HG02970 (cell line): Measurements from ENCODE around the gene CCDC149.

Experiments
- ATAC-seq: cut with Tn5 transposase; IDR thresholded peaks from one replicate; pipeline ENCODE4 v1.9.1; 2021; ENCODE audit warnings: mild to moderate bottlenecking, moderate library complexity, moderate number of reproducible peaks; ENCODE audit not compliant: unreplicated experiment, low FRiP score

The CCDC149 gene

DNA sequence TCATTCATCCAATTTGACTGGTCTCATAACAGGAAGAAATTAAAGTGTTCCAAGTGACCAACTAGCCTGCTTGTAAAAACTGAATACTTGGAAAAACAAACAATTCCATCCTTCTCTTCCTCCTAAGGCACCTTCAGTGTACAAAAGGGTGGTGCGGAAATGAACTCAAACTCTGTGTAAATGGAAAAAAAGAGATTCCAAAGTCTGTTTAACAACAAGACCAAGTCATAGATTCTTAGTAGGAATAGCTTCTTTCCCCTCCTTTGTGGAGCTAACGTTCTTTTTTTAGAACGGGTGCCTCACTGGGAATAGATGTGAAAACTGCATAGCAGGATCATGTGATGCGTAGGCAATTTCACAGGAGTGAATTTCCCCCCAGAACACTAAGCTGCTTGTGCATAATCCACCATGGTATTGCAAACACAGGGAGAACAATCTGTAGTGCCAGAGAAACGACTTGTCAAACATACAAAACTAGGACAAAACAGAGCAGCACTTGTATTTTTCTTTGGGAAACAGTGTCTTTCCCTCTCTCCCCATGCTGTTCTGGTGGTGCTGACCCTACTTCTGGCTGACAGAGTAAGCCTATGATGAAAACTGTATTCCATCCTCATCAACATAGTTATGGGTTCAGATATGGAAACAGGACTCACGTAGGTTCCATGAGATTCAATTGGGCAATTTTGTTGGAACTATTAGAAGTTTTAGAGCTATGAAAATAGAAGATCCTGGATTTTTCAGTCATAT lies 130.7 kb downstream of the CCDC149 start:
- no peak for ATAC-seq

DNA sequence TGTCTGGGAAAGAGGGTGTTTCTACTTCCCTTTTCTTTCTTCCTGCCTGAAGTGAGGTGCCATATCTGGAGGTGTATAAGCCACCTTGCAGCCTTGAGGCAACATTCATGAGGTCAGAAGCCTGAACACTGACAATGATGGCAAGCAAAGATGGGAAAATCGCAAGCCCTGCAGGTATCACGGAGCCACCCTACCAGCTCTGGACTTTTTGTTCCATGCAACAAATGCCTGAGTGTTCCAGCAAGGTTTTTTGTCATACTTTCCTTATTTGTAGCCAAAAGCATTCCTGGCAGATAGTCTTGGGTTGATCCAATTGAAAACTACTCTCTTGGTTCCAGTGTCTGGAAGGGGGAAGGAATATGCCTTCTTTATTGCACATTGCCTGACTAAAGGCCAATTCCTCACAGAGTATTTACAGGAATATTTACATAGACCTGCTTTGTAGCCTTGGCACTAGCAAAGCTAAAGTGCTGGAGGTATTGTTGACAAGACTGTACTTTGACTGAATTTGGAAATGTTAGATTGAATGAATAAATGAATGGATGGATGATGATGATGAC lies 131.8 kb downstream of the CCDC149 start:
- no peak for ATAC-seq

DNA sequence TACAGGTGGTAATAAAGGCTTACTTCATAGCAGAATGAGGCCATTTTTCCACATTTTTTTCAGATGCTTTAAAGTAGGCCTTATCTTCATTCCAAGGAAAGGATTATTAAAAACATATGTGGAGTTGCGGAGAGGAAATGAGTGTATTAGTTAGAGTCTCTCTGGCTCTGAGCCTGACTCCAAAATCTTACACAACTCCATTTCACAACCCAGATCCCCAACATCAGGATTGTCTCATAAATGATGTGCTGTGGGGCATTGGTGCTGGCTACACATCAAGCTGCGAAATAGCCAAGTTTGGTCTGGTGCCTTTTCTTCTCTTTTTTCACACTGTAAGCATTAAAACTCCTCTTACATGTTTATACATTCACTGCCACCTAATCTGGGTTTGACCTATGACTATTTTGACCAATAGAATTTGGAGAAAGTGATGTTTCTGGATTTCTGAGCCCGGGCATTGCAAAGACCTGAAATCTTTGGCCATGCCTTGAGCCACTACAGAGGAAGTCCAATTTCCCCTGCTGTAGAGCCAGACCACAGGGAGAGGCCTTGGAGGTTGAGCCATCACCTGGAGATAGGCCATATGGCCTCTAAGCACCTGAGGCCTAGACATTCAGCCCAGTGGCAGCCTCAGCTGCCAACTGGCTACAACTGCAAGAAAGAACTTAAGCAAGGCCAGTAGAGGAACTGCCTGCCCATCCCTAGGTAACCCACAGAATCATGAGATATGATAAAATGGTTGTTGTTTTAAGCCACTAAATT lies 134.2 kb downstream of the CCDC149 start:
- no peak for ATAC-seq

DNA sequence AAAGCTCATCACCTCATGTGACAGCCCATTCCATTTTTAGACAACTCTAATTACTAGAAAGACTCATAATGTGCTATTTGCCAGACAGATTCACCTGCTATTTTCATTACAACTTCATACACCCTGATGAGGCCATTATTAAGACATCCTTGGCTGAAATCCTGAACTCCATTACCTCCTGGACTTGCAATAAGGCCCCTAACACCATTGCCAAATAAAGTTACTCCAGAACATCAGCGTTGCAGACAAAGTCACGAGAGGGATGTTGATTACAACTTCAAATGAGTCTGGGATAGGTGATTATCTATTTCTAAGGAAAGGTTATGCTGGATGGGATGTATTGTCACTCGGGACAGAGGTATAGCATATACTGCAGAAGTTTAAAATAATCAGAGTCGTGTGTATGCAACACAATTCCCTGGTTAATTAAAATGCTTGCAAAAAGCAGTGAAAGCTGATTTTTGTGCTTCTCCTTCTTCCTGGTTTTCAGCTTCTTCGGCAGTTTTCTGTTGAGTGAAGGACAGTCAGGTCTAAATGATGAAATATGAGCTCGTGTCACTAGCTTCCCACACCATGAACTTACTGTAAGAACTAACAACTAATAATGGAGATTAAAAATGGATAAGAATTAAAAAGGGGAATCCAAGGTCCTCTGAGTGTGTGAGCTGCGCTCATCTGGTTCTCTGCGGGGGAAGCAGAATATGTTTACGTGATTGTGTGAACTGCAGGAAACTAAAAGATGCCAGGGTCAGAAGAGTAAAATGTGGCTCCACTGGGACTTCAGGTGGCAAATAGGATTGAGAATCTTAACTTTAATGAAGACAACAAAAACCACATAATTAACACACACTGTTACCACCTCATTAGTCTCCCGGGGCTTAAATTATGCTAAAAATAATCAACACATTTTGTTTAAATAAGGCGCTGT lies 135.0 kb downstream of the CCDC149 start:
- no peak for ATAC-seq

DNA sequence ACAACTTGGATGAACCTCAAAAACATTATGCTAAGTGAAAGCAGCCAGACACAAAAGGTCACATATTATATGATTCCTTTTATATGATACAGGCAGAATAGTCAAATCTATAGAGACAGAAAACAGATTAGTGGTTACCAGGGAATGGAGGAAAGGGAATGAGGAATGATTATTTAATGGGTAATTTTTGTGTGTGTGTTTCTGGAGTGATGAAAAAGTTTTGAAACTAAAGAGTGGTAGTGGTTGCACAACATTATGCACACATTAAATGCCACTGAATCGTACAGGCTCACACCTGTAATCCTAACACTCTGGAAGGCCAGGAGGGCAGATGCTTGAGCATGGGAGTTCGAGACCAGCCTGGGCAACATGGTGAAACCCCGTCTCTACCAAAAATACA lies 137.1 kb downstream of the CCDC149 start:
- ATAC-seq: no peak

DNA sequence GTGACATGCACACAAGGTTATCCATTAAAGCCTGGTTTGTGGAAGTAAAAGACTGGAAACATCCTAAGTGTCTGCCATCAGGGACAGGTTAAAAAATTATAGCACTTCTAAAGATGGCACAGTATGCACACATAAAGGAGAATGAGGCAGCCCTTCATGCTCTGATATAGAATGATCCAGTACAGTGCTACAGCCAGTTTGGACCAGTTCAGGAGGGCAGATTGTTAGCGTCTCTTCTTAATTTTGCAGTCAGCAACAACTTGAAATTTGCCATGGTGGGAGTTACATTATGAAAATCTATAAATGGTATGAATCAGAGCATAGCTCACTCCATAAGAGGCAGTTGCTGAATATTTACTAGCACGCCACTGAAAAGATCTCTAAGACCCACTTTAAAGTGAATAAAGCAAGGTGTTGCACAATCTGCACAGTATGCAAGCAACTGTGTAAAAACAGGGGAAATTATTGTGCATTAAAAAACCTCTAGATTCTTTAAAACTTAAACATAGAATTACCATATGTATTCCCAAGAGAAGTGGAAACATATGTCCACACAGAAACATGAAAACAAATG lies 137.7 kb downstream of the CCDC149 start:
- no peak for ATAC-seq

DNA sequence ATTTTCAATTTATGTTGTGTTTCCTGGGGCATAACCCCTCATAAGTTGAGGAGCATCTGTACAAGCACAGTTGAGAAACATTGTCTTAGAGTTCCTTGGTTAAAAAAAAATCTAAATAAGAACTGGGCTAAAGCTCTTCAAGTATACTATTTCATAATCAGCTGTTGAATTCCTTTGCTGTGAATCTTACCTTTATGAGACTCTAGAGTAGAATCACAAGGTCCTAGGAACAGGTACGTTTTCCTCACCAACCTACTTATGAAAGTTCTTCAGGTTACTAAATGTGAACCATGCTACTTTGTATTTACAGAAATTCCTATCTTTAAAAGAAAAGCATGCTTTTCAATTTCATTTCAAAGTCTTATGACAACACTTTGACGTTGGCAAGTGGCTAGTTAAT lies 138.4 kb downstream of the CCDC149 start:
- ATAC-seq: no peak

DNA sequence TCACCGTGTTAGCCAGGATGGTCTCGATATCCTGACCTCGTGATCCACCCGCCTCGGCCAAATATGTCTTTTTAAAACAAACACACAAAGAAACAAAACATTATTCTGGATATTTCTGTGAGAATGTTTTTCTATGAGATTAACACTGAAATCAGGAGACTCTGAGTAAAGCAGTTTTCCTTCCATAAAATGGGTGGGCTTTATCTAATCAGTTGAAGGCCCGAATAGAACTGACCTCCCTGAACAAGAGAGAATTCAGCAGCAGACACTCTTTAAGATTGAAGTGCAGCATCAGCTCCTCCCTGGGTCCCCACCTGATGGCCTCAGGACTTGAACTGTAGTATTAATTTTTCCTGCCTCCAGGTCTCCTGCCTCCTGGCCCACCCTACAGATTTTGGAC lies 139.9 kb downstream of the CCDC149 start:
- ATAC-seq: no peak

DNA sequence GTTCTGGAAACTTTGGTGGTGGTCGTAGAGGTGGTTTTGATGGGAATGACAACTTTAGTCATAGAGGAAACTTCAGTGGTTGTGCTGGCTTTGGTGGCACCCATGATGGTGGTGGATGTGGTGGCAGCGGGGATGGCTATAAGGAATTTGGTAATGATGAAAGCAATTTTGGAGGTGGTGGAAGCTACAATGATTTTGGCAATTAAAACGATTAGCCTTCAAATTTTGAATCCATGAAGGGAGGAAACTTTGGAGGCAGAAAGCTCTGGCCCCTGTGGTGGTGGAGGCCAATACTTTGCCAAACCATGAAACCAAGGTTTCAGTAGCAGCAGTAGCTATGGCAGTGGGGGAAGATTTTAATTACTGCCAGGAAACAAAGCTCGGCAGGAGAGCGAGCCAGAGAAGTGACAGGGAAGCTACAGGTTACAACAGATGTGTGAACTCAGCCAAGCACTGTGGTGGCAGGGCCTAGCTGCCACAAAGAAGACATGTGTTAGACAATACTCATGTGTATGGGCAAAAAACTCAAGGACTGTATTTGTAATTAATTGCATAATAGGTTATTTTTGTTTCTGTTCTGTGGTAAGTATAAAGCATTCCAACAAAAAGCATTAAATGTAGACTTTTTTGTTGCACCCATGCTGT lies 140.7 kb downstream of the CCDC149 start:
- ATAC-seq: no peak

DNA sequence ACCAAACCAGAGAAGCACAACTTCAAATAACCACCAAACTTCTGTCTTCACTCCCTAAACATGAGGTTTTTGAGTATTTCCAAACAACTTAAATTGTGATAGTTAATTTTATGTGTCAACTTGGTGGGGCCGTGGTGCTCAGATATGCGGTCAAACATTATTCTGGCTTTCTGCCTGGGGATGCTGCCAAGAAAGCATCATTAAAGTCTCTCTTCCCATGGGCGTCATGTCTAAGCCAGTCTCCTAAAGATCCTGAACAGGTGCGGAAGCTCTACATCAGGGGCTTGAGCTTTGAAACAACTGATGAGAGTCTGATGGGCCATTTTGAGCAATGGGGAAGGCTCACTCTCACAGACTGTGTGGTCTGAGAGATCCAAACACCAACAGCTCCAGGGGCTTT lies 141.6 kb downstream of the CCDC149 start:
- ATAC-seq: no peak

DNA sequence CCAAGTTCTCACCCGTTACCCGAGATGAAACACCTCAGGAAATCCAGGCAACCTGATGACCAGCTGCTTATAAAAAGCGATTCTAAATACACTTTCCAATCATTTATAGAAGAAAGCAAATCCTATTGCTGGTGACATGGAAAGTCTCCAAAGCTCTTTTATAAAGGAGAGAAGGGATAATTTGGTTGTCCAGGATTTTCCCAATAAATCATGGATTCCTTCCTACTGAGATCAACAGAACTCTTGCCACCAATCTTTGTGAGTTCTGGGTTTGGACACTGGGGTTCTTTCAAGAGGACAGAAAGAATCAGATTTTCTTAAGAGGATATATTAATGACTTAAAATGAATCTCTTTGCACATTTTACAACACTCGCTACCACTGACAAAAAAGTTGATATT lies 142.2 kb downstream of the CCDC149 start:
- no peak for ATAC-seq

DNA sequence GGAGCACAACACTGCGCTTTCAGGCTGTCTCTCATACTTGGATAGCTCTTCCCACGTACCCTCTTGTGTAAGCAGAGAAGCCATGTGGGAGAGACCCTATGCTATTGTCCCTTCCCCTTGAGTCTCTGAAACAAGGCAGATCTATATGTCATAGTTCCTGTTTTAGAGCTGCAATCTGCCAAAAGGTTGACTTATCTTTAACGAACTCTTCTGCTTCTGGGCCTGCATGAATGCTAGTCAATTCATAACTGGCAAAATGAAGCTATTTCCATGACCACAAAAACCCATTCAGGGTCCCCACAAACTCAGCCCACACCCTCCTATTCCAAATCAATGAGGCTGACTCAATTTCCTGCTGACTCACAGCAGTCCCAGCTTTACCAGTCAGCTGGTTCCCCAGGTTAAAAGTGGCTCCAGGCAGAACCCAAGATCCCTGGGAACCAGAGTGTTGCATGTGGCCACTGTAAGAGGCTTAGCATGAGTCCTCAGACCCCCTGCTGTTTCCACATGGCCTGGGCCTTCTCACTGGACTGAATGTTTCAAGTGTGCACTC lies 142.7 kb downstream of the CCDC149 start:
- ATAC-seq: no peak

DNA sequence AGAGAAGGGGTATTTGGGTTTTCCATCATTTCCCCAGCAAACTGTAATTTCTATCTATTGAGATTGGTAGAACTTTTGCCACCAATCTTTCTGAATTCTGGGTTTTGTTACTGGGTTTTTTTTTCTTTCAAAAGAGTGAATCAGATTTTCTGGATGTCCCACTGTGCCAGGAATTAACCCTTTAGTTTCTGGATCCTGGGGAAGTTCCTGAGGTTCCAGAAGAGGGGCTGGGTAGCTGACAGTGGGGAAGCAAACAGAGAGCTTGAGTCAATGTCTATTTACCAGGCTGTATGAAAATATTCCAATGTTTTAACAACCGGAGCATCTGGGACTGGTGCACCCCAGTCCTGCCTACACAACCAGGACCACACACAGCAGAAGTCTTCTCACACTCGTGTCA lies 143.3 kb downstream of the CCDC149 start:
- ATAC-seq: no peak

DNA sequence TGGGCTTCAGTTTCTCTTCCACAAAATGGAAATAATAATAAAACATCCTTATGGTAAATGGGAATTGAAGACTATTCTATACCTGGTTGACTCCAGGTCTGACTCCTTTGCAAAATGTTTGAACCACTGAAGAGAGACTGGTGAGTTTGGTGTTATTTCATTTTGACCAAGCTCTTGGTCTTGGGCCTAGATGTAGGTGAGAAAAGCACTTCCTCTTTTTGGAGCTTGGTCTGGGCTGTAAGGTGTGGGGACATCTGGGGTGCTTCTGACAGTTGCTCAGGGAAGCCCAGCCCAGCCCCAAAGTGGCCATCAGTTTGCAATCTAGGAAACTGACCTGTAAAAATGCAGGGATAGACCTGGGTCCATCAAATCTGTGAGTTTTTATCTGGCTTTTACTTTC lies 144.2 kb downstream of the CCDC149 start:
- no peak for ATAC-seq

DNA sequence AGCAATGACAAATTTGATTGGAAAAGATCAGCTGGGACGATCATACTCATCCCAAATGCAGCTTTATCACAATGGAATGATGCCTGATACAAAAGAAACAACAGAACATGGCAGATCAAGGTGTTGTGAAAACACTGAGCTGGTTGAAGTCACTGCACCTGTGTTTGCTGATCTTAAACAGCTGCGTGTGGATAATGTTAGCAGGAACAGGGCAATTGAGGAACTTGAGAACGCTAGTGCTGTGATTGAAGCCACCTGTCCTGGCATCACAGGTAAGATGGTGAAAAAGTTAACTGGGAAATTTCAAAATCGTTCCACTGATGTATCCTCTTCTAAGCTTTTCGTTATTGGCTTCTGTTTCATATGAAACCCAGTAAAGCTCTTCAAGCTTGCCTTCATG lies 144.8 kb downstream of the CCDC149 start:
- ATAC-seq: no peak

DNA sequence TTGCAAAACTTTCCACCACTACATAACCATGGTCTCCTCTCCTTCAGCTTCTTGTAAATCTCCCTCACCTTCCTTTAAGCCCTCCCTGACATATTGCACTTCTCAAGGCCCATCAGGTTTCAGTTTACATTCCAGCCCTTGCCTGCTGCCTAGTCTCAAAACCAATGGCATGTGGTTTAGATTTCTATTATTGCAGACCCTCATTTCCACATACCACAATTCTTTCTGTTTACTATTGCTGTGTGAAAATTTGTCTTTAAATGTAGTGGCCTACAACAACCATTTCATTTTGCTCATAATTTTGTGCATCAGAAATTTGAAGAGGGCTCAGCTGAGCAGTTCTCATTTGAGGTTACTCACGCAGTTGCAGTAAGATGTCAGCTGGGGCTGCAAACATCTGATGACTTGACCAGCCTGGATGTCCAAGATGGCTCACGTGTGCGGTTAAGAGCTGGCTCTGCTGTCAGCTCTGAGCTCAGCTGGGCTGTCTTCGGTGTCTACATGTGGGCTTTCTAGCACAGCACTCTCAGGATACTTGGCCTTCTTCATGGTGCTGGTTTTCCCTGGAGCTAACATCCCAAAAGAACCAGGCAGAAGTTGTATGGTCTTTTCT lies 147.4 kb downstream of the CCDC149 start:
- no peak for ATAC-seq

DNA sequence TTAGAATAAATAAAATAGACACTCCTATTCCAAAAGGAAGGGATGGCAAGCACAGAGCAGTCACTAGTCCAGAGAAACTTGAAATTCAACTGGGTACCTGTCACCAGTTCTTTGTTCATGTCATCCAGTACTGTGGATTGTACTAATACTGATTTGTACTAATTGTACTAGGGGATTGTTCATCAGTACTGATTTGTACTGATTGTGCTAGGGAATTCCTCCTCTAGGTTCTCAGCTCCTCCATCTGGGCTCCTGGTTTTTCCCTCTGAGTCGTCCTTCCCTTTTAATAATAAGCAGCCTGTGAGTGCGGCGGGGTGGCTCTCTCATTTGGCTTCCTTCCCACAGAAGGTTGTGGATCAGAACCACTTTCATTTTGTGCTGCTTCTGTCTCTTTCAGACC lies 148.5 kb downstream of the CCDC149 start:
- no peak for ATAC-seq

DNA sequence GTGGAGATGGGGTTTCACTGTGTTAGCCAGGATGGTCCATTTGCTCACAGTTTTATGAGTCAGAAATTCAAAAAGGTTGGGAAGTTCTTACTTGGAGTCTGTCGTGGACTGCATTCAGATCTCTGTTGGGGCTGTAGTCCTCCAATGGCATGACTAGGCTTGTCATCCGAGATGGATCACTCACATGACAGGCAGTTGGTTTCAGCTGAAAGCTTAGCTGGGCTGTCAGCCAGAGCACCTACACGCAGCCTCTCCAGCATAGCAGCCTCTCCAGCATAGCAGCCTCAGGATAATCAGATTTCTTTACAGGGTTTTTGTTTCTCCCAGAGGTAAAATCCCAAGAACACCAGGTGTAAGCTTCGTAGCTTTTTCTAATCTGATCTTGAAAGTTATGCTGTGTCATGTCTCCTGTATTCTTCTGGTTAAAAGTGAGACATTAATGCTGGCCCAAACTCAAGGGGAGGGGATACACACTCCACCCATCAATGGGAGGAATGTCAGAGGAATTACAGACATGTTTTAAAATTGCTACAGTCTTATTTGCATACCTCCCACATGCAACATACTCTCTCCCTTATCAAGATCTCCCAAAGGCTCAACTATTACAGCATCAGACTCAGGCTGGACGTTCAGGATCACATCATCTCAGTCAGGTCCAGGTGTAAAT lies 149.1 kb downstream of the CCDC149 start:
- ATAC-seq: no peak
